ENCODE data around the gene CGAS. TPM values are rescaled to one million over a fixed set of nuclear protein-coding genes. Genes with fewer than 3 reads are reported as not detected.

Gene CGAS
- 18.7 and 19.4 TPM in 2 replicates for total RNA-seq (2014; rRNA removed)
- percentile 57 among the genes with signal in this experiment for Bru-seq, nascent RNA
- BruChase-seq, experiment 1, labeled RNA remaining after a 6-hour chase, result percentile 68 among the genes with signal in this experiment
- BruChase-seq, experiment 2, labeled RNA remaining after a 2-hour chase, result percentile 65 among the genes with signal in this experiment
- long read RNA-seq, transcript CGAS-201 (5 exons, 3,182 nt), result major isoform, 9 of 13 reads
- long read RNA-seq, partial matches to known transcripts, result 0 of 13 reads
- long read RNA-seq, other reads (novel, unspliced or antisense), result 4 of 13 reads

DNA sequence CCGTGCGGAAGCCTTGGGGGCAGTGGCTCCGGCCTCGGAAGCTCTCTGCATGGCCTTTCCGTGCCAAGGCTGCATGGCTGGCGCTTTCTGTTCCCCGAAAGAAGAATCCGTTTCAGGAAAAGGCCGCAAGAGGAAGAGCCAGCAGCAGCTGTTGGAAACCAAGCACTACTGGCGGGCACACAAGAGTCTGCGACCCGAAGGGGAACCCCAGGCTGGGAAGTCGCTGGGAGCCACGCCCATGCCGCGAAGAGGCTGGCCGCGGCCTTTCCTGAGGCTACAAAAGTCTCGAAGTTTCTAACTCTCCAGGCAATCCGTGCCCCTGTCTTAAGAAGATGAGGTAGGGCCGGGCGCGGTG lies at the start of gene CGAS:
CGAS (minus strand) TSS at position 191 of the 355 bp plus-strand sequence; CDS start at position 75, 116 bp downstream.
- ChIA-PET CTCF (no interaction called here), POLR2A (ENCODE audit: unreplicated experiment) (interaction anchor here (1.1 kb wide), 1 partner anchor 9 kb away, joined by 6 read pairs; the partner anchor contains the start of gene MTO1)
- TF ChIP-seq EZH2 (IDR thresholded peaks at IDR 0.05; ENCODE audit: low read length, unreplicated experiment) (no peak), EZH2phosphoT487 (IDR thresholded peaks at IDR 0.05; ENCODE audit: borderline replicate concordance, low read length) (no peak)
- TF ChIP-seq, protein P1, sequence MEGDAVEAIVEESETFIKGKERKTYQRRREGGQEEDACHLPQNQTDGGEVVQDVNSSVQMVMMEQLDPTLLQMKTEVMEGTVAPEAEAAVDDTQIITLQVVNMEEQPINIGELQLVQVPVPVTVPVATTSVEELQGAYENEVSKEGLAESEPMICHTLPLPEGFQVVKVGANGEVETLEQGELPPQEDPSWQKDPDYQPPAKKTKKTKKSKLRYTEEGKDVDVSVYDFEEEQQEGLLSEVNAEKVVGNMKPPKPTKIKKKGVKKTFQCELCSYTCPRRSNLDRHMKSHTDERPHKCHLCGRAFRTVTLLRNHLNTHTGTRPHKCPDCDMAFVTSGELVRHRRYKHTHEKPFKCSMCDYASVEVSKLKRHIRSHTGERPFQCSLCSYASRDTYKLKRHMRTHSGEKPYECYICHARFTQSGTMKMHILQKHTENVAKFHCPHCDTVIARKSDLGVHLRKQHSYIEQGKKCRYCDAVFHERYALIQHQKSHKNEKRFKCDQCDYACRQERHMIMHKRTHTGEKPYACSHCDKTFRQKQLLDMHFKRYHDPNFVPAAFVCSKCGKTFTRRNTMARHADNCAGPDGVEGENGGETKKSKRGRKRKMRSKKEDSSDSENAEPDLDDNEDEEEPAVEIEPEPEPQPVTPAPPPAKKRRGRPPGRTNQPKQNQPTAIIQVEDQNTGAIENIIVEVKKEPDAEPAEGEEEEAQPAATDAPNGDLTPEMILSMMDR (conservative IDR thresholded peaks at IDR 0.05; ENCODE audit: low read depth, low read length), result no peak
- Histone ChIP-seq H3K9me3 (ENCODE audit: low read length) (no peaks in the 10 kb centered on the region), H3K4me1 (ENCODE audit: insufficient read depth, low read length) (no peaks in the 10 kb centered on the region), H3K36me3 (ENCODE audit: low read depth, low read length) (no peaks in the 10 kb centered on the region; the same call in 1 of the 2 replicates), H4K20me1 (ENCODE audit: low read length) (0 out of 2 replicates have a peak, but pooled peaks cover 4% of the 10 kb centered on the region), H3K4me3 (ENCODE audit: low read length) (peak within 1 kb of the TSS; percentile 99), H3K9ac (ENCODE audit: low read length) (peak within 1 kb of the TSS; percentile 92), H3K27ac (ENCODE audit: low read length) (peak within 1 kb of the TSS; percentile 76), H3K27me3 (ENCODE audit: low read length) (no peaks in the 10 kb centered on the region), H3K79me2 (ENCODE audit: low read length) (peaks cover 56% of the 10 kb centered on the region), H3K9me2 (replicated peaks; ENCODE audit: low read length) (no peaks in the 10 kb centered on the region), H2AFZ (ENCODE audit: low read length) (peak within 1 kb of the TSS; percentile 83), H3F3A (ENCODE audit: low read length, unreplicated experiment) (no peaks in the 10 kb centered on the region), H3K4me2 (ENCODE audit: low read length) (peak within 1 kb of the TSS; percentile 99)
- ATAC-seq (peak; percentile 76), DNase-seq (peak; percentile 75)
- BruUV-seq (replicated peaks), result no TSS peak
- intact Hi-C loops (cut with micrococcal nuclease), result loop anchor here (5.0 kb wide), 1 partner anchor 900 kb away; no protein-coding TSS in a partner anchor

DNA sequence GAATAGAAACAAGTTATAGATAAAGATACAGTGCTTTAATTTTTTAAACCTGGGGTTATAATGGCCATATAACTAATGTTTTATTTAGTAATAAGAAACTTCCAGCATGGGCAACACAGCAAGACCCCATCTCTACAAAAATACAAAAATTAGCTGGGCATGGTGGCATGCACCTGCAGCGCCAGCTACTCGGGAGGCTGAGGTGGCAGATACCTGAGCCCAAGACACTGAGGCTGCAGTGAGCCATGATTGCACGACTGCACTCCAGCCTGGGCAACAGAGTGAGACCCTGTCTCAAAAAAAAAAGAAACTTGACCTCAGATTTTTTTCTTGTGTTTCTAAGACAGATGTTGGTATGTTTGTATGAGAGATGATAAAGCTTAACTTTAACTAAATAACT lies 45.8 kb upstream of the CGAS start:
- no peak for DNase-seq
- no TSS peak for BruUV-seq (replicated peaks)
- CTCF ChIA-PET, result no interaction called here
- Histone ChIP-seq H3K4me1 (ENCODE audit: insufficient read depth, low read length) (no peaks in the 10 kb centered on the region), H3K27me3 (ENCODE audit: low read length) (no peaks in the 10 kb centered on the region), H3K9ac (ENCODE audit: low read length) (no peak overlapping the region), H3K79me2 (ENCODE audit: low read length) (no peaks in the 10 kb centered on the region), H3K4me3 (ENCODE audit: low read length) (no peak overlapping the region), H3K9me2 (replicated peaks; ENCODE audit: low read length) (no peaks in the 10 kb centered on the region), H3F3A (ENCODE audit: low read length, unreplicated experiment) (no peaks in the 10 kb centered on the region), H3K27ac (ENCODE audit: low read length) (no peak overlapping the region), H3K36me3 (ENCODE audit: low read depth, low read length) (peaks cover 18% of the 10 kb centered on the region; the same call in 1 of the 2 replicates), H3K4me2 (ENCODE audit: low read length) (no peak overlapping the region), H3K9me3 (ENCODE audit: low read length) (no peaks in the 10 kb centered on the region), H4K20me1 (ENCODE audit: low read length) (no peaks in the 10 kb centered on the region), H2AFZ (ENCODE audit: low read length) (no peak overlapping the region)
- POLR2A ChIA-PET (ENCODE audit: unreplicated experiment), result no interaction called here
- no peak for ATAC-seq
- TF ChIP-seq, protein P1 (conservative IDR thresholded peaks at IDR 0.05; ENCODE audit: low read depth, low read length), result no peak
- TF ChIP-seq EZH2phosphoT487 (IDR thresholded peaks at IDR 0.05; ENCODE audit: borderline replicate concordance, low read length), result no peak
- TF ChIP-seq EZH2 (IDR thresholded peaks at IDR 0.05; ENCODE audit: low read length, unreplicated experiment), result no peak
- intact Hi-C loops (cut with micrococcal nuclease), result no loop called here

DNA sequence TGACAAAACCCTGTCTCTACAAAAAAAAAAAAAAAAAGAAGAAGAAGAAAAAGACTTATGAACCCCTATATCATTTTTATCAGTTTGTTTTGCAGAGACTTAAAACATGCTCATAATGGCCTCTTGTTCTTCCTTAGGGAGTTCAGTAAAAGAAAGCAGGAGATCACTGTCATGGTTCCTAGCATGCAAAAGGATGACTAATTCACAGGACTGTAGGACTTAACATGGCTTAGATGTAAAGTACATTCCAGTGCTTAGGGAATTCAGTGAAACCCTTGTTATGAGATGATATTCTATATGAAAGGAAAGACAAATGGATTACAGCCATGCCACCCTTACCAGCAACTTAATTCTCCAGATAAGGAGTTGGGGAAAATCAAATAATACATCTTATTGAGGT lies 39.3 kb upstream of the CGAS start:
- H2AFZ ChIP-seq (ENCODE audit: low read length), result no peak overlapping the region
- DNase-seq (no peak), ATAC-seq (no peak; the same call in 1 of the 2 replicates)
- no peak overlapping the region for H3K4me2 ChIP-seq (ENCODE audit: low read length)
- ChIA-PET POLR2A (ENCODE audit: unreplicated experiment) (no interaction called here), CTCF (no interaction called here)
- intact Hi-C loops (cut with micrococcal nuclease), result no loop called here
- no peak overlapping the region for H3K27ac ChIP-seq (ENCODE audit: low read length)
- TF ChIP-seq EZH2 (IDR thresholded peaks at IDR 0.05; ENCODE audit: low read length, unreplicated experiment), result no peak
- H3K9ac ChIP-seq (ENCODE audit: low read length), result no peak overlapping the region
- H3K79me2 ChIP-seq (ENCODE audit: low read length), result no peaks in the 10 kb centered on the region
- no peaks in the 10 kb centered on the region for H3K27me3 ChIP-seq (ENCODE audit: low read length)
- H4K20me1 ChIP-seq (ENCODE audit: low read length), result no peaks in the 10 kb centered on the region
- BruUV-seq (replicated peaks), result no TSS peak
- no peaks in the 10 kb centered on the region for H3K4me1 ChIP-seq (ENCODE audit: insufficient read depth, low read length)
- H3K9me2 ChIP-seq (replicated peaks; ENCODE audit: low read length), result no peaks in the 10 kb centered on the region
- H3K9me3 ChIP-seq (ENCODE audit: low read length), result no peaks in the 10 kb centered on the region
- no peaks in the 10 kb centered on the region for H3F3A ChIP-seq (ENCODE audit: low read length, unreplicated experiment)
- H3K4me3 ChIP-seq (ENCODE audit: low read length), result no peak overlapping the region
- H3K36me3 ChIP-seq (ENCODE audit: low read depth, low read length), result peaks cover 16% of the 10 kb centered on the region
